WTC11 (cell line): ENCODE data around the gene CARD19. TPM values are rescaled to one million over a fixed set of nuclear protein-coding genes. Genes with fewer than 3 reads are reported as not detected.

Source experiments
- ATAC-seq: fragments of 200-7000 bp; cut with Tn5 transposase; 2 replicates; pipeline ENCODE4 v1.10.0; 2021; ENCODE audit warnings: mild to moderate bottlenecking, moderate library complexity
- CTCF ChIA-PET: fragments of 300-600 bp; sonication (Branson Sonifier 250); formaldehyde crosslinking; loops from one replicate; lab custom pipeline; 2021; ENCODE audit warnings: antibody characterized with exemption; lab: Charles Lee
- POLR2A ChIA-PET: fragments of 350-600 bp; sonication (Branson Sonifier 250); formaldehyde crosslinking; loops from one replicate; lab custom pipeline; 2021; ENCODE audit warnings: antibody characterized with exemption; lab: Charles Lee
- DNase-seq: peaks from one replicate; pipeline ENCODE4 v3.0.0; 2021; ENCODE audit warnings: low spot score
- H3K27ac Mint-ChIP-seq: 2 replicates; pipeline ENCODE4 v1.8.0; 2021; ENCODE audit warnings: mixed read lengths
- H3K27me3 Mint-ChIP-seq: 2 replicates; pipeline ENCODE4 v1.8.0; 2021; ENCODE audit warnings: low read depth, mild to moderate bottlenecking, moderate library complexity, mixed read lengths
- H3K36me3 Mint-ChIP-seq: 2 replicates; pipeline ENCODE4 v1.8.0; 2021; ENCODE audit warnings: mixed read lengths
- H3K4me1 Mint-ChIP-seq: 2 replicates; pipeline ENCODE4 v1.8.0; 2022; ENCODE audit warnings: mixed read lengths
- H3K4me3 Mint-ChIP-seq: 2 replicates; pipeline ENCODE4 v1.8.0; 2021; ENCODE audit warnings: mild to moderate bottlenecking, moderate library complexity, mixed read lengths
- H3K9me3 Mint-ChIP-seq: 2 replicates; pipeline ENCODE4 v1.8.0; 2021; ENCODE audit warnings: mixed read lengths
- CREB1 ChIP-seq: sonication (generic); formaldehyde crosslinking; IDR thresholded peaks from 2 replicates; pipeline ENCODE4 v1.8.0; 2023; ENCODE audit warnings: mild to moderate bottlenecking, missing genetic modification reagents
- ELF4 ChIP-seq: sonication (generic); formaldehyde crosslinking; IDR thresholded peaks from 2 replicates; pipeline ENCODE4 v1.8.1; 2022; ENCODE audit warnings: low read depth, mild to moderate bottlenecking, moderate library complexity, missing genetic modification reagents
- FOXK1 ChIP-seq: sonication (generic); formaldehyde crosslinking; IDR thresholded peaks from 2 replicates; pipeline ENCODE4 v1.8.0; 2022; ENCODE audit warnings: mild to moderate bottlenecking, moderate library complexity, missing genetic modification reagents
- GTF2I ChIP-seq: fragments of 250-450 bp; sonication (Bioruptor Pico); conservative IDR thresholded peaks from 2 replicates; pipeline ENCODE4 v1.4.0; 2021; ENCODE audit warnings: mild to moderate bottlenecking
- NFATC4 ChIP-seq: fragments of 250-450 bp; sonication (Bioruptor Pico); IDR thresholded peaks from 2 replicates; pipeline ENCODE4 v1.9.0; 2021; ENCODE audit warnings: mild to moderate bottlenecking
- NR3C1 ChIP-seq: sonication (generic); formaldehyde crosslinking; conservative IDR thresholded peaks from 2 replicates; pipeline ENCODE4 v1.8.1; 2023; ENCODE audit warnings: low read depth, mild to moderate bottlenecking, missing genetic modification reagents
- OVOL2 ChIP-seq: fragments of 250-450 bp; sonication (Bioruptor Pico); IDR thresholded peaks from 2 replicates; pipeline ENCODE4 v1.9.0; 2021; ENCODE audit warnings: mild to moderate bottlenecking, borderline replicate concordance
- RELA ChIP-seq: sonication (generic); formaldehyde crosslinking; IDR thresholded peaks from 2 replicates; pipeline ENCODE4 v1.8.1; 2022; ENCODE audit warnings: missing genetic modification reagents, mild to moderate bottlenecking, borderline replicate concordance
- SMAD4 ChIP-seq: sonication (generic); formaldehyde crosslinking; IDR thresholded peaks from 2 replicates; pipeline ENCODE4 v1.8.0; 2022; ENCODE audit warnings: mild to moderate bottlenecking, missing genetic modification reagents
- ZNF416 ChIP-seq: fragments of 250-450 bp; sonication (Bioruptor Pico); IDR thresholded peaks from 2 replicates; pipeline ENCODE4 v1.9.0; 2021; ENCODE audit warnings: mild to moderate bottlenecking, inconsistent platforms
- total RNA-seq: library from RNA; stranded (reverse); gene quantifications from 3 replicates; pipeline ENCODE4 v1.2.3, GENCODE V29; 2021
- TF ChIP-seq, protein P1 (sequence below): fragments of 250-450 bp; sonication (Bioruptor Pico); conservative IDR thresholded peaks from 2 replicates; pipeline ENCODE4 v1.9.0; 2021; ENCODE audit warnings: mild to moderate bottlenecking
- TF ChIP-seq, protein P2 (sequence below): sonication (generic); formaldehyde crosslinking; IDR thresholded peaks from 2 replicates; pipeline ENCODE4 v1.8.0; 2022; ENCODE audit warnings: missing genetic modification reagents
- TF ChIP-seq, protein P3 (sequence below): sonication (generic); formaldehyde crosslinking; IDR thresholded peaks from 2 replicates; pipeline ENCODE4 v1.8.1; 2022; ENCODE audit warnings: missing genetic modification reagents, borderline replicate concordance
- TF ChIP-seq, protein P4 (sequence below): fragments of 250-450 bp; sonication (Bioruptor Pico); IDR thresholded peaks from 2 replicates; pipeline ENCODE4 v1.9.0; 2021; ENCODE audit warnings: mild to moderate bottlenecking, borderline replicate concordance
- TF ChIP-seq, protein P5 (sequence below): sonication (generic); formaldehyde crosslinking; IDR thresholded peaks from 2 replicates; pipeline ENCODE4 v1.8.1; 2022; ENCODE audit warnings: low read depth, missing genetic modification reagents, borderline replicate concordance
- TF ChIP-seq, protein P6 (sequence below): fragments of 250-450 bp; sonication (Bioruptor Pico); IDR thresholded peaks from 2 replicates; pipeline ENCODE4 v1.8.0; 2021; ENCODE audit warnings: mild to moderate bottlenecking

Gene CARD19
- total RNA-seq, 1 experiment from 2014 or later, result 34.5 TPM

DNA sequence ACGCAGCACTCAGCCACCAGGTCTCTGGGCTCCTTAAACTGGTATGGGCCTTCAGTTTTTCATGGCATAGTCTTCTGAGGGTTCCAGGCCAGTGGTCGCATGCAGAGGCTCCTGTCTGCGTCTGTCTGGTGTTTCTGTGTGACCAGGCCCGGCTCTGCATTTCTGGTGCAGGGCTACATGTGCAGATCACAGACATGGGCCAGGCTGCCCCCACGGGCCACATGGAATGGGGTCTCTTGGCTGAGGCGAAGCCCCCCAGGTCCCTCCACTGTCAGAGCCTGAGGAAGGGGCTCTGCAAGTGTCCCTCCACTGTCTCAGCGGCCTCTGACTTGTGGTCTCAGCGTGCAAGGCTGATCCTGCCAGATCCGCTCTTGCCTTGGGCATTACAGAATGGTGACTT, 15.6 kb upstream of the CARD19 start:
- H3K27me3 Mint-ChIP-seq, result no peaks in the 10 kb centered on the region
- H3K27ac Mint-ChIP-seq, result no peak overlapping the region
- DNase-seq, result peak; percentile 7
- no peak overlapping the region for H3K4me3 Mint-ChIP-seq
- peaks cover 2% of the 10 kb centered on the region; the same call in 1 of the 2 replicates for H3K36me3 Mint-ChIP-seq
- peaks cover 1% of the 10 kb centered on the region for H3K9me3 Mint-ChIP-seq
- ChIA-PET POLR2A (no interaction called here), CTCF (interaction anchor here (0.6 to 1.5 kb wide), 2 partner anchors 28 to 935 kb away, joined by 3 to 4 read pairs; no protein-coding TSS in a partner anchor)
- no peak for ATAC-seq
- TF ChIP-seq, protein P1, sequence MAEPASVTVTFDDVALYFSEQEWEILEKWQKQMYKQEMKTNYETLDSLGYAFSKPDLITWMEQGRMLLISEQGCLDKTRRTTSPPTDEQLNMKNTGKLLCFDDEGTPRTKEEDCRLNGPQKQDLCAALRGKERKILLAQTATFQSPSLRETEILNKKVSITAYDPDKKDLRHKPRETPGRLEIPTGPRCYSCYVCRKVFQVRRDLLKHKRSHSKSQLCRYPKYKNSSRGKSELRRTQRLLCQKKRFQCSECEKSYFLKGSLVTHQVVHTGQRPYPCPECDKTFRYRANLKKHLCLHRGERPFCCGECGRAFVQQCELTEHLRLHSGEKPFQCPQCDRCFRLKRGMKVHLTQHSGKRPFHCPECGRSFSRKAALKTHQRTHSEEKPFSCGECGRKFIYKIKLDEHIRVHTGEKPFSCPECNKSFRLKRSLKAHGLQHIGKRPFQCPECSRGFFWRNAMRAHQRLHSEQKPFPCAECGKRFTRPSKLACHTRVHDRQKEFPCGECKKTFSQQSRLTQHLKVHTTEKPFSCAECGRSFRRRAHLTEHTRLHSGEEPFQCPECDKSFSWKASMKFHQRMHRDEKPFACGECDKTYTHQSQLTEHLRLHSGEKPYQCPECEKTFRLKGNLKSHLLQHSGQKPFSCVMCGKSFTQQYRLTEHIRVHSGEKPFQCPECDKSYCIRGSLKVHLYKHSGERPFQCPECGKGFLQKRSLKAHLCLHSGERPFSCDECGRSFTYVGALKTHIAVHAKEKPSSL (CRISPR knock-in tag), result no peak
- TF ChIP-seq SMAD4, result no peak
- TF ChIP-seq ZNF416, result no peak
- TF ChIP-seq RELA (CRISPR knock-in tag), result no peak
- TF ChIP-seq NR3C1, result no peak
- TF ChIP-seq OVOL2, result no peak
- no peak for TF ChIP-seq CREB1 (CRISPR knock-in tag)
- no peak for TF ChIP-seq GTF2I (CRISPR knock-in tag)
- TF ChIP-seq ELF4 (CRISPR knock-in tag), result no peak
- TF ChIP-seq, protein P2, sequence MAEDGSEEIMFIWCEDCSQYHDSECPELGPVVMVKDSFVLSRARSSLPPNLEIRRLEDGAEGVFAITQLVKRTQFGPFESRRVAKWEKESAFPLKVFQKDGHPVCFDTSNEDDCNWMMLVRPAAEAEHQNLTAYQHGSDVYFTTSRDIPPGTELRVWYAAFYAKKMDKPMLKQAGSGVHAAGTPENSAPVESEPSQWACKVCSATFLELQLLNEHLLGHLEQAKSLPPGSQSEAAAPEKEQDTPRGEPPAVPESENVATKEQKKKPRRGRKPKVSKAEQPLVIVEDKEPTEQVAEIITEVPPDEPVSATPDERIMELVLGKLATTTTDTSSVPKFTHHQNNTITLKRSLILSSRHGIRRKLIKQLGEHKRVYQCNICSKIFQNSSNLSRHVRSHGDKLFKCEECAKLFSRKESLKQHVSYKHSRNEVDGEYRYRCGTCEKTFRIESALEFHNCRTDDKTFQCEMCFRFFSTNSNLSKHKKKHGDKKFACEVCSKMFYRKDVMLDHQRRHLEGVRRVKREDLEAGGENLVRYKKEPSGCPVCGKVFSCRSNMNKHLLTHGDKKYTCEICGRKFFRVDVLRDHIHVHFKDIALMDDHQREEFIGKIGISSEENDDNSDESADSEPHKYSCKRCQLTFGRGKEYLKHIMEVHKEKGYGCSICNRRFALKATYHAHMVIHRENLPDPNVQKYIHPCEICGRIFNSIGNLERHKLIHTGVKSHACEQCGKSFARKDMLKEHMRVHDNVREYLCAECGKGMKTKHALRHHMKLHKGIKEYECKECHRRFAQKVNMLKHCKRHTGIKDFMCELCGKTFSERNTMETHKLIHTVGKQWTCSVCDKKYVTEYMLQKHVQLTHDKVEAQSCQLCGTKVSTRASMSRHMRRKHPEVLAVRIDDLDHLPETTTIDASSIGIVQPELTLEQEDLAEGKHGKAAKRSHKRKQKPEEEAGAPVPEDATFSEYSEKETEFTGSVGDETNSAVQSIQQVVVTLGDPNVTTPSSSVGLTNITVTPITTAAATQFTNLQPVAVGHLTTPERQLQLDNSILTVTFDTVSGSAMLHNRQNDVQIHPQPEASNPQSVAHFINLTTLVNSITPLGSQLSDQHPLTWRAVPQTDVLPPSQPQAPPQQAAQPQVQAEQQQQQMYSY, result no peak
- no peak for TF ChIP-seq NFATC4
- TF ChIP-seq, protein P3, sequence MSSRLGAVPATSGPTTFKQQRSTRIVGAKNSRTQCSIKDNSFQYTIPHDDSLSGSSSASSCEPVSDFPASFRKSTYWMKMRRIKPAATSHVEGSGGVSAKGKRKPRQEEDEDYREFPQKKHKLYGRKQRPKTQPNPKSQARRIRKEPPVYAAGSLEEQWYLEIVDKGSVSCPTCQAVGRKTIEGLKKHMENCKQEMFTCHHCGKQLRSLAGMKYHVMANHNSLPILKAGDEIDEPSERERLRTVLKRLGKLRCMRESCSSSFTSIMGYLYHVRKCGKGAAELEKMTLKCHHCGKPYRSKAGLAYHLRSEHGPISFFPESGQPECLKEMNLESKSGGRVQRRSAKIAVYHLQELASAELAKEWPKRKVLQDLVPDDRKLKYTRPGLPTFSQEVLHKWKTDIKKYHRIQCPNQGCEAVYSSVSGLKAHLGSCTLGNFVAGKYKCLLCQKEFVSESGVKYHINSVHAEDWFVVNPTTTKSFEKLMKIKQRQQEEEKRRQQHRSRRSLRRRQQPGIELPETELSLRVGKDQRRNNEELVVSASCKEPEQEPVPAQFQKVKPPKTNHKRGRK, result no peak
- TF ChIP-seq, protein P4, sequence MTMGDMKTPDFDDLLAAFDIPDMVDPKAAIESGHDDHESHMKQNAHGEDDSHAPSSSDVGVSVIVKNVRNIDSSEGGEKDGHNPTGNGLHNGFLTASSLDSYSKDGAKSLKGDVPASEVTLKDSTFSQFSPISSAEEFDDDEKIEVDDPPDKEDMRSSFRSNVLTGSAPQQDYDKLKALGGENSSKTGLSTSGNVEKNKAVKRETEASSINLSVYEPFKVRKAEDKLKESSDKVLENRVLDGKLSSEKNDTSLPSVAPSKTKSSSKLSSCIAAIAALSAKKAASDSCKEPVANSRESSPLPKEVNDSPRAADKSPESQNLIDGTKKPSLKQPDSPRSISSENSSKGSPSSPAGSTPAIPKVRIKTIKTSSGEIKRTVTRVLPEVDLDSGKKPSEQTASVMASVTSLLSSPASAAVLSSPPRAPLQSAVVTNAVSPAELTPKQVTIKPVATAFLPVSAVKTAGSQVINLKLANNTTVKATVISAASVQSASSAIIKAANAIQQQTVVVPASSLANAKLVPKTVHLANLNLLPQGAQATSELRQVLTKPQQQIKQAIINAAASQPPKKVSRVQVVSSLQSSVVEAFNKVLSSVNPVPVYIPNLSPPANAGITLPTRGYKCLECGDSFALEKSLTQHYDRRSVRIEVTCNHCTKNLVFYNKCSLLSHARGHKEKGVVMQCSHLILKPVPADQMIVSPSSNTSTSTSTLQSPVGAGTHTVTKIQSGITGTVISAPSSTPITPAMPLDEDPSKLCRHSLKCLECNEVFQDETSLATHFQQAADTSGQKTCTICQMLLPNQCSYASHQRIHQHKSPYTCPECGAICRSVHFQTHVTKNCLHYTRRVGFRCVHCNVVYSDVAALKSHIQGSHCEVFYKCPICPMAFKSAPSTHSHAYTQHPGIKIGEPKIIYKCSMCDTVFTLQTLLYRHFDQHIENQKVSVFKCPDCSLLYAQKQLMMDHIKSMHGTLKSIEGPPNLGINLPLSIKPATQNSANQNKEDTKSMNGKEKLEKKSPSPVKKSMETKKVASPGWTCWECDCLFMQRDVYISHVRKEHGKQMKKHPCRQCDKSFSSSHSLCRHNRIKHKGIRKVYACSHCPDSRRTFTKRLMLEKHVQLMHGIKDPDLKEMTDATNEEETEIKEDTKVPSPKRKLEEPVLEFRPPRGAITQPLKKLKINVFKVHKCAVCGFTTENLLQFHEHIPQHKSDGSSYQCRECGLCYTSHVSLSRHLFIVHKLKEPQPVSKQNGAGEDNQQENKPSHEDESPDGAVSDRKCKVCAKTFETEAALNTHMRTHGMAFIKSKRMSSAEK, result no peak
- TF ChIP-seq, protein P5, sequence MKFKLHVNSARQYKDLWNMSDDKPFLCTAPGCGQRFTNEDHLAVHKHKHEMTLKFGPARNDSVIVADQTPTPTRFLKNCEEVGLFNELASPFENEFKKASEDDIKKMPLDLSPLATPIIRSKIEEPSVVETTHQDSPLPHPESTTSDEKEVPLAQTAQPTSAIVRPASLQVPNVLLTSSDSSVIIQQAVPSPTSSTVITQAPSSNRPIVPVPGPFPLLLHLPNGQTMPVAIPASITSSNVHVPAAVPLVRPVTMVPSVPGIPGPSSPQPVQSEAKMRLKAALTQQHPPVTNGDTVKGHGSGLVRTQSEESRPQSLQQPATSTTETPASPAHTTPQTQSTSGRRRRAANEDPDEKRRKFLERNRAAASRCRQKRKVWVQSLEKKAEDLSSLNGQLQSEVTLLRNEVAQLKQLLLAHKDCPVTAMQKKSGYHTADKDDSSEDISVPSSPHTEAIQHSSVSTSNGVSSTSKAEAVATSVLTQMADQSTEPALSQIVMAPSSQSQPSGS (CRISPR knock-in tag), result no peak
- TF ChIP-seq FOXK1 (CRISPR knock-in tag), result no peak
- TF ChIP-seq, protein P6, sequence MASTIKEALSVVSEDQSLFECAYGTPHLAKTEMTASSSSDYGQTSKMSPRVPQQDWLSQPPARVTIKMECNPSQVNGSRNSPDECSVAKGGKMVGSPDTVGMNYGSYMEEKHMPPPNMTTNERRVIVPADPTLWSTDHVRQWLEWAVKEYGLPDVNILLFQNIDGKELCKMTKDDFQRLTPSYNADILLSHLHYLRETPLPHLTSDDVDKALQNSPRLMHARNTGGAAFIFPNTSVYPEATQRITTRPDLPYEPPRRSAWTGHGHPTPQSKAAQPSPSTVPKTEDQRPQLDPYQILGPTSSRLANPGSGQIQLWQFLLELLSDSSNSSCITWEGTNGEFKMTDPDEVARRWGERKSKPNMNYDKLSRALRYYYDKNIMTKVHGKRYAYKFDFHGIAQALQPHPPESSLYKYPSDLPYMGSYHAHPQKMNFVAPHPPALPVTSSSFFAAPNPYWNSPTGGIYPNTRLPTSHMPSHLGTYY (CRISPR knock-in tag), result no peak
- 0 out of 2 replicates have a peak, but pooled peaks cover 2% of the 10 kb centered on the region for H3K4me1 Mint-ChIP-seq
